CD4-positive, alpha-beta T cell (primary cell): Measurements from ENCODE around the gene ERN1. TPM values are rescaled to one million over a fixed set of nuclear protein-coding genes. Genes with fewer than 3 reads are reported as not detected.

ENCODE experiments used
- ATAC-seq: fragments of 200-7000 bp; cut with Tn5 transposase; one replicate; pipeline ENCODE4 v1.10.0; 2022; ENCODE audit warnings: mild to moderate bottlenecking; ENCODE audit not compliant: poor library complexity
- CTCF ChIA-PET: fragments of 350-600 bp; sonication (Branson Sonifier 250); formaldehyde crosslinking; loops from one replicate; lab custom pipeline; 2021; ENCODE audit warnings: antibody characterized with exemption, inconsistent platforms; lab: Charles Lee
- POLR2A ChIA-PET: fragments of 350-600 bp; sonication (Branson Sonifier 250); formaldehyde crosslinking; loops from one replicate; lab custom pipeline; 2021; ENCODE audit warnings: antibody characterized with exemption, inconsistent platforms; lab: Charles Lee
- DNase-seq, 14 experiments: peaks; one replicate each; pipeline ENCODE4 v3.0.0-alpha.2; 2013 to 2020; ENCODE audit warnings: mixed read lengths in 2 of 14
- H3K27ac ChIP-seq, 2 donors: one replicate each; pipeline versions ENCODE4 v1.5.1 to v1.7.0; 2013; ENCODE audit warnings: low read length in 2 of 2, low read depth in 1 of 2, mild to moderate bottlenecking in 1 of 2
- H3K27me3 ChIP-seq, 2 experiments: 1 replicate in 1 of 2; 2 replicates in 1 of 2; pipeline versions ENCODE4 v1.6.1 to v1.7.0; 2013; ENCODE audit warnings: low read length in 2 of 2, control low read depth in 1 of 2, mild to moderate bottlenecking in 1 of 2, moderate library complexity in 1 of 2; ENCODE audit not compliant: insufficient read depth in 2 of 2, control insufficient read depth in 1 of 2
- H3K36me3 ChIP-seq: one replicate; pipeline ENCODE4 v1.6.1; 2013; ENCODE audit warnings: low read length, control low read depth; ENCODE audit not compliant: insufficient read depth
- H3K4me1 ChIP-seq: one replicate; pipeline ENCODE4 v1.6.1; 2013; ENCODE audit warnings: low read length, control low read depth; ENCODE audit not compliant: insufficient read depth
- H3K4me3 ChIP-seq: one replicate; pipeline ENCODE4 v1.5.1; 2013; ENCODE audit warnings: mild to moderate bottlenecking, low read length, moderate library complexity
- H3K9me3 ChIP-seq, 2 experiments: 1 replicate in 1 of 2; 2 replicates in 1 of 2; pipeline versions ENCODE4 v1.6.1 to v1.7.0; 2013; ENCODE audit warnings: low read length in 2 of 2, mild to moderate bottlenecking in 2 of 2, control low read depth in 1 of 2, moderate library complexity in 1 of 2; ENCODE audit not compliant: control insufficient read depth in 1 of 2, insufficient read depth in 1 of 2
- H3K27ac Mint-ChIP-seq: one replicate; pipeline ENCODE4 v1.8.0; 2020; ENCODE audit warnings: mixed read lengths
- H3K27me3 Mint-ChIP-seq: one replicate; pipeline ENCODE4 v1.8.0; 2021; ENCODE audit warnings: mixed read lengths
- H3K36me3 Mint-ChIP-seq: one replicate; pipeline ENCODE4 v1.8.0; 2021; ENCODE audit warnings: low read depth, mixed read lengths
- H3K4me1 Mint-ChIP-seq: one replicate; pipeline ENCODE4 v1.8.0; 2021; ENCODE audit warnings: low read depth, mixed read lengths
- H3K4me3 Mint-ChIP-seq: one replicate; pipeline ENCODE4 v1.8.0; 2020; ENCODE audit warnings: mild to moderate bottlenecking, mixed read lengths
- H3K9me3 Mint-ChIP-seq: one replicate; pipeline ENCODE4 v1.8.0; 2020; ENCODE audit warnings: mixed read lengths
- intact Hi-C, 2 experiments: fragments of 100-400 bp; cut with DNase I in 1 of 2; cut with micrococcal nuclease in 1 of 2; formaldehyde crosslinking; loops; one replicate each; pipeline versions ENCODE4 v1.15.1 to v1.9.0; 2023 to 2025; cut with DNase I, micrococcal nuclease
- total RNA-seq, 174 experiments: library from RNA in 2 of 174; stranded (reverse) in 2 of 174; gene quantifications; one replicate each; pipeline ENCODE4 v1.2.3 and lab custom pipeline; 2021 to 2026
- TF ChIP-seq, protein P1 (sequence below): fragments of 200-600 bp; IDR thresholded peaks from one replicate; pipeline ENCODE4 v1.8.0; 2022; ENCODE audit warnings: antibody characterized with exemption, mild to moderate bottlenecking

Gene ERN1
- total RNA-seq, 2 experiments from 2014 or later: 62.7 to 67.8 TPM

GRCh38 chr17:64094412-64094811, 35.5 kb downstream of the ERN1 start:
- intact Hi-C loops: no loop called here
- CTCF ChIA-PET: no interaction called here
- no peak for DNase-seq

GRCh38 chr17:64092952-64093451, 36.9 kb downstream of the ERN1 start:
- Histone ChIP-seq H3K27ac (no peak overlapping the region), H3K9me3 (no peaks in the 10 kb centered on the region), H3K27me3 (no peaks in the 10 kb centered on the region), H3K4me1 (peaks cover 53% of the 10 kb centered on the region), H3K4me3 (no peak overlapping the region), H3K36me3 (peaks cover 52% of the 10 kb centered on the region)
- ATAC-seq (no peak), DNase-seq (no peak)
- TF ChIP-seq, protein P1, sequence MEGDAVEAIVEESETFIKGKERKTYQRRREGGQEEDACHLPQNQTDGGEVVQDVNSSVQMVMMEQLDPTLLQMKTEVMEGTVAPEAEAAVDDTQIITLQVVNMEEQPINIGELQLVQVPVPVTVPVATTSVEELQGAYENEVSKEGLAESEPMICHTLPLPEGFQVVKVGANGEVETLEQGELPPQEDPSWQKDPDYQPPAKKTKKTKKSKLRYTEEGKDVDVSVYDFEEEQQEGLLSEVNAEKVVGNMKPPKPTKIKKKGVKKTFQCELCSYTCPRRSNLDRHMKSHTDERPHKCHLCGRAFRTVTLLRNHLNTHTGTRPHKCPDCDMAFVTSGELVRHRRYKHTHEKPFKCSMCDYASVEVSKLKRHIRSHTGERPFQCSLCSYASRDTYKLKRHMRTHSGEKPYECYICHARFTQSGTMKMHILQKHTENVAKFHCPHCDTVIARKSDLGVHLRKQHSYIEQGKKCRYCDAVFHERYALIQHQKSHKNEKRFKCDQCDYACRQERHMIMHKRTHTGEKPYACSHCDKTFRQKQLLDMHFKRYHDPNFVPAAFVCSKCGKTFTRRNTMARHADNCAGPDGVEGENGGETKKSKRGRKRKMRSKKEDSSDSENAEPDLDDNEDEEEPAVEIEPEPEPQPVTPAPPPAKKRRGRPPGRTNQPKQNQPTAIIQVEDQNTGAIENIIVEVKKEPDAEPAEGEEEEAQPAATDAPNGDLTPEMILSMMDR: no peak
- Mint-ChIP-seq H3K36me3 (peaks cover 76% of the 10 kb centered on the region), H3K27me3 (no peaks in the 10 kb centered on the region), H3K4me1 (peaks cover 93% of the 10 kb centered on the region), H3K9me3 (no peaks in the 10 kb centered on the region), H3K4me3 (no peak overlapping the region), H3K27ac (peak overlapping the region; percentile 77)
- CTCF ChIA-PET: interaction anchor here (1.0 kb wide), 1 partner anchor 11 kb away, joined by 3 read pairs; no protein-coding TSS in a partner anchor
- intact Hi-C loops: loop anchor here in 1 of 2 experiments (2.0 kb wide), 1 partner anchor 18 kb away; no protein-coding TSS in a partner anchor
- POLR2A ChIA-PET: interaction anchor here (1.5 to 2.1 kb wide), 3 partner anchors 11 to 53 kb away, joined by 4 to 8 read pairs (median 7); no protein-coding TSS in a partner anchor

More at GRCh38 chr17:64094412-64094811, 35.5 kb downstream of the ERN1 start:
- H3K9me3 Mint-ChIP-seq: no peaks in the 10 kb centered on the region
- Histone ChIP-seq H3K36me3 (peaks cover 47% of the 10 kb centered on the region), H3K4me1 (peaks cover 45% of the 10 kb centered on the region), H3K27me3 (no peaks in the 10 kb centered on the region), H3K4me3 (no peak overlapping the region), H3K9me3 (no peaks in the 10 kb centered on the region), H3K27ac (no peak overlapping the region)
- TF ChIP-seq, protein P1: no peak
- POLR2A ChIA-PET: interaction anchor here (1.2 kb wide), 1 partner anchor 15 kb away, joined by 3 read pairs; no protein-coding TSS in a partner anchor
- H3K27ac Mint-ChIP-seq: peak overlapping the region; percentile 28
- peaks cover 94% of the 10 kb centered on the region for H3K4me1 Mint-ChIP-seq
- ATAC-seq: no peak
- H3K27me3 Mint-ChIP-seq: no peaks in the 10 kb centered on the region
- peak overlapping the region; percentile 13 for H3K4me3 Mint-ChIP-seq
- peaks cover 74% of the 10 kb centered on the region for H3K36me3 Mint-ChIP-seq

DNA sequence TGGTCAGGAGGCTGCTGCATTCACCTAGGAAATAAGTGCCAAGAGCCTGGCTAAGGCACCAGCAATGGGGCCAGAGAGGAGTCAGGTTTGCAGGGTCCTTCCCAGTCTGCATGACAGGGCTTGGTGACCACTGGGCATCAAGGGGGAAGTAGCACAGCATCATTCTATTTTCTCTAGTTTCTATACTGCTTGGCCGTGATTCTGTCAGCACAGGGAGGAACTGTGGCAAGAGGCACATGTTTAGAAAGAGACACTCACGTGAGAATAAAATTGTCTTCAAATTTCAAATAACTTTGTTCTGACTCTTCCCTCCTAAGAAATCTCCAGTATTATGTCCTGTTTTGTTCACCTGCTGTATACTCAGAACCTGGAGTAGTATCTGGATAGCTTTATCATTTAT, 37.8 kb downstream of the ERN1 start:
- Mint-ChIP-seq H3K4me3 (no peak overlapping the region), H3K27ac (peak overlapping the region; percentile 77), H3K27me3 (no peaks in the 10 kb centered on the region), H3K9me3 (no peaks in the 10 kb centered on the region), H3K36me3 (peaks cover 69% of the 10 kb centered on the region), H3K4me1 (peaks cover 93% of the 10 kb centered on the region)
- Histone ChIP-seq H3K4me3 (no peak overlapping the region), H3K9me3 (no peaks in the 10 kb centered on the region), H3K4me1 (peaks cover 62% of the 10 kb centered on the region), H3K27ac (no peak overlapping the region), H3K36me3 (peaks cover 43% of the 10 kb centered on the region), H3K27me3 (no peaks in the 10 kb centered on the region)
- TF ChIP-seq, protein P1: no peak
- ChIA-PET POLR2A (interaction anchor here (1.5 to 2.1 kb wide), 3 partner anchors 10 to 54 kb away, joined by 4 to 8 read pairs (median 7); no protein-coding TSS in a partner anchor), CTCF (interaction anchor here (0.5 to 1.0 kb wide), 2 partner anchors 10 to 36 kb away, joined by 3 to 5 read pairs; no protein-coding TSS in a partner anchor)
- DNase-seq (peak in 2 of 14 experiments; percentile 36 to 47), ATAC-seq (no peak)
- intact Hi-C loops: loop anchor here in 1 of 2 experiments (2.0 kb wide), 1 partner anchor 17 kb away; no protein-coding TSS in a partner anchor
